NCI-H82 (cell line): Measurements from ENCODE around the gene CBLL1.

Experiments
- DNase-seq: peaks from one replicate; lab custom pipeline; 2025; lab: John Stamatoyannopoulos, UW

Gene CBLL1

DNA sequence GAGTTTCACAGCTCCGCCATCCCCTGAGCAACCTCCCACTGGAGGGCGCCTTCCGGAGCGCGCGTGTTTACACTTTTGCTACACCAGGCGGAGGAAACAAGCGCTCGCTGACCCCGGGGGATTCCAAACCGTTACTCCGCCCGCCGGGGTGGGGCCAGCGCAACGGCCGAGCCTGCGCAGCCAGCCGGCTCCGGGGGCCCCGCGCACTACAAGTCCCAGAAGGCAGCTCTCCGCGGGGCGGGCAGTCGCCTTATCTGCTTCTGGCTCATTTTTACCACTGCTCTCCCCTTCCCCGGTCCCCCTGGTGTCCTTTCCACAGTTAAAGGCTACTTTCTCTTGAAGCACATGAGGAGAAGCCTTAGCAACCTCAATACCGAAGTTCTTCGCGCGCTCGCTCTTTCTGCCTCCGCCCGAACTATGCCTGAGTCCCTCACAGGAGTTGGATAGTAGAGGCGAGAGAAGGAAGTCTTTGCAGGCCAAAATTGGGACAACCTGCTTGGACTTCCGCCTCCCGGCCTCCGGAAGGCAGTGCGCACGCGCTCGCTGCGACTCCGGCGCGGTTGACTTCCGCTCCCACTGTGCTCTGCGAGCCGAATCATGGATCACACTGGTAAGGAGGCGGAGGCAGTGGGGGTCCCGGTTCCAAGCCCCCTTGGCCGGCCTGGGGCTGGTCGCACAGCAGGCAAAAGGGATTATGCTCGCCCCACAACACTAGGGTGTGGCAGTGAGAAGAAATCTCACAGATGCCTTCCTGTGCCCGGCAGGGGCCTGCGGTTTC is at the start of gene CBLL1:
TSS of gene CBLL1 (plus strand) at position 576 of the 778 bp plus-strand sequence. CDS start at position 598, 22 bp downstream.
- peak; percentile 98 for DNase-seq

DNA sequence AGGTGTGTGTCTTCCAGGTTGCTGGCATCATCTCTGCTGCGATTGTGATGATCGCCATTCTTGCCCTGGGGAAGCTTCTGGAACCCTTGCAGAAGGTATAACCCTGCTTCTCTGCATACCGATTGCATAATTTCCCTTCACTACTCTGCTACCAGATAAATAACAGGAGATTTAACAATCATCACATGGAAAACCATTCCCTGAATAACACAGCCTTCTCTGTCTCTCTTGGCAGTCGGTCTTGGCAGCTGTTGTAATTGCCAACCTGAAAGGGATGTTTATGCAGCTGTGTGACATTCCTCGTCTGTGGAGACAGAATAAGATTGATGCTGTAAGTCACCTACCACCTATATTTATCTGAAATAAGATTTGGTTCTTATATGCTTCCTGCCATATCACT is 49.6 kb upstream of the CBLL1 start:
- DNase-seq = no peak

GRCh38 chr7:107696330-107696946 is 47.5 kb upstream of the CBLL1 start:
- no peak for DNase-seq

- peak; percentile 92 for DNase-seq
Measured at GRCh38 chr7:107697321-107698049, 46.5 kb upstream of the CBLL1 start.

GRCh38 chr7:107700570-107700969 is 43.4 kb upstream of the CBLL1 start:
- DNase-seq = no peak

GRCh38 chr7:107701191-107701590 is 42.8 kb upstream of the CBLL1 start:
- no peak for DNase-seq

GRCh38 chr7:107703219-107703618 is 40.7 kb upstream of the CBLL1 start:
- no peak for DNase-seq

DNA sequence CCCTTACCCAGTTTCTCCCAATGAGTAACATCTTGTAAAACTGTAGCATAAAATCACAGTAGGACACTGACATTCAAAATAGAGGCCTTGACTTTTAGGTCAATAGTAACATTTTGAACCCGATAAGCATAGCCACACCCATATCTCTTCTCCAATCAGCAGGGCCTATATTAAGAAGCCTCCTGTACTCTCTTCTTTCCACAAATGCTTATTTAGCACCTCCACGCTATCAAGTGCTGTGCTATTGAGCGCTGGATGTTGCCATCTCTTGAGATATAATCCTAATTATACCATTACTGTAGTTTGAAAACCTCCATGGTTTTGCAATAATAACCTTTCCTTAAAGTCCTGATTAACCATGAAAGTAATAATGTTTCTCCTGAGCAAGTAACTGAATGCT is 40.1 kb upstream of the CBLL1 start:
- no peak for DNase-seq

- DNase-seq = no peak
Measured at GRCh38 chr7:107708956-107709355, 35.0 kb upstream of the CBLL1 start.

- DNase-seq = no peak
Measured at GRCh38 chr7:107711301-107711700, 32.6 kb upstream of the CBLL1 start.

- no peak for DNase-seq
Measured at GRCh38 chr7:107712025-107712424, 31.9 kb upstream of the CBLL1 start.

DNA sequence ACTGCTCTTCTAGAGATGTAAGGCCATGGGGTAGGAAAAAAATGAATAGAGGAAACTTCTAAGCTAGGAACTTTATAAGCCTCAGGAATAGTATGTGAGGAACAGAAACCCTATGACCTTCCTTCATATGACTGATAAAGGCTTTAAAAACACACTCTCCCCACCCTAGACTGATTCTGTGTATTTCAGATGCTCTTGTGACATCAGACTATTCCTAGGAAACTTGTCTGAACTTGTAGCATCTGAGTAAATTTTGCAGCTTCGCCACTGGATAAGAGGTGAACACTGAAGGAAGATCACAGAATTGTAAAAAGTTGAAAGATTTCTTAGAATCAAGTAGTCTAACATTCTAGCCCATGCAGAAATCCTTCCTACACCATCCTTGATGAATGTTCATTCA is 31.0 kb upstream of the CBLL1 start:
- DNase-seq = no peak

DNA sequence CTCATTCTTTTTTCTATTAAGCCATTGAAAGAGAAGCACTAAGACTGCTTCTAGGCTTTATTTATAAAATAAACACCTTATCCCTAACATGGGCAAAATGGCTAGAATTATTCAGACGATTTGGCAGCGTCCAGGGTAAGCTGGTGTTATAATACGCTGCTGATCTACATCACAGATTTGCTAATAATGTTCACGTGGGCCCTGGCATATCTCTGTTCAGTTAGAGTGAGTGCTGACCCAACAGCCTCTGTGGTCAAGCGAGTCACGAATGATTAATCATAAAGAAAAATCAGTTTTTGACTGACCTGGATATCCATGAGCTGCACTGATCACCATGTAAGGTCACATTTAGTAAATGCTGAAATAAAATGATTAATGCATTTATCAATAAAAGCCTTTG is 28.4 kb upstream of the CBLL1 start:
- no peak for DNase-seq

DNA sequence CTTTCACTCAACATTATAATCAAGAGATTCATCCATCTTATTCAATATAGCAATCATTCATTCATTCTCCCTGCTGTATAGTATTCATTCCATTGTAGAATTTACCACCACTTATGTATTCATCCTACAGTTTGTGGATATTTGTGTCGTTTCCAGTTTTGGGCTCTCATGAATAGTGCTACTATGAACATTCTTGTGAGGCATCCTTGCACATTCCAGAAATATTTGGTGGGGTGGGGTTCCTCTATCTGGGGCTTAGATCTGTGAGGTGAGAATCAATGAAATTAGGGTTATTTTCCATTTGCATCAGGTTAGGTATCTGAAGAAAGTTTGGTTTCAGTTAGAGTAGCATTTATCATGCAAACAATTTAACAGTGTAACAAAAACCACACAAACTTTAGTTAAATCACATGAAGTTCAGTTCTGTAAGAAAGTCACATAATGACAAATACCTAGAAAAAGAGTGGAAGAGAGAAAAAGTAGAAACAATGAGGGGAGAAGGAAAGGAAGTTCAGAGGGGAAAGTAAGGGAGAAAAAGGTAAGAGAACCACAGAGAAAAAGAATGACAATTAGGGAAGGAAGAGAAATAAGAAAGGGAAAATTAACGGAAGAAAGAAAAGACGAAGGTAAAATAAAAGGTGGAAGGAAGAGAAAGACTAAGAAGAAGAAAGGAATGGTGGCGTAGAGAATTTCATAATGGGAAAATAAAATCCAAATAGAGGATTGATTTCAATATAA is 25.3 kb upstream of the CBLL1 start:
- no peak for DNase-seq

GRCh38 chr7:107721286-107721685 is 22.7 kb upstream of the CBLL1 start:
- no peak for DNase-seq

GRCh38 chr7:107723255-107723654 is 20.7 kb upstream of the CBLL1 start:
- no peak for DNase-seq

DNA sequence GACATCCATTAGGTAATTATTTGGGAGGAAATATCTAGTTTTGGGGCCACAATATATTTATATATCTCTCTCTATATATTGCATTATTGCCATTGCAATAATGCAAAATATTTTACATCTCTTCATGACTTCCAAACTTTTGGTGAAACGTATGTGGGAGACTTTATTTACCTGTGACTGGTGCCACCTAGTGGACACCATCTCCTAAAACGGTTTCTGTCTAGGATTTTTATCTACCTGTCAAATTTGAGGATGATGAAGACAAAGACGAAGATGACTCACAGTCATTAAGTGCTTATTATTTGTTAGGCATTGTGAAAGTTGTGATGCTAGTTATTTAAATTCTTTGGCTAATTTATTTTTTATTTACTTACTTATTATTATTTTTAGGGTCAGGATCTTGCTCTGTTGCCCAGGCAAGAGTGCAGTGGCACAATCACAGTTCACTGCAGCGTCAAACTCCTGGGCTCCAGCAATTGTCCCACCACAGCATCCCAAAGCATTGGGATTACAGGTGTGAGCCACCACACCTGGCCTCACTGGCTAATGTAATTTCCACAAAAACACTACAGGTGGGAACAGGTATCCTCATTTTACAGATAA is 18.7 kb upstream of the CBLL1 start:
- peak; percentile 73 for DNase-seq

DNA sequence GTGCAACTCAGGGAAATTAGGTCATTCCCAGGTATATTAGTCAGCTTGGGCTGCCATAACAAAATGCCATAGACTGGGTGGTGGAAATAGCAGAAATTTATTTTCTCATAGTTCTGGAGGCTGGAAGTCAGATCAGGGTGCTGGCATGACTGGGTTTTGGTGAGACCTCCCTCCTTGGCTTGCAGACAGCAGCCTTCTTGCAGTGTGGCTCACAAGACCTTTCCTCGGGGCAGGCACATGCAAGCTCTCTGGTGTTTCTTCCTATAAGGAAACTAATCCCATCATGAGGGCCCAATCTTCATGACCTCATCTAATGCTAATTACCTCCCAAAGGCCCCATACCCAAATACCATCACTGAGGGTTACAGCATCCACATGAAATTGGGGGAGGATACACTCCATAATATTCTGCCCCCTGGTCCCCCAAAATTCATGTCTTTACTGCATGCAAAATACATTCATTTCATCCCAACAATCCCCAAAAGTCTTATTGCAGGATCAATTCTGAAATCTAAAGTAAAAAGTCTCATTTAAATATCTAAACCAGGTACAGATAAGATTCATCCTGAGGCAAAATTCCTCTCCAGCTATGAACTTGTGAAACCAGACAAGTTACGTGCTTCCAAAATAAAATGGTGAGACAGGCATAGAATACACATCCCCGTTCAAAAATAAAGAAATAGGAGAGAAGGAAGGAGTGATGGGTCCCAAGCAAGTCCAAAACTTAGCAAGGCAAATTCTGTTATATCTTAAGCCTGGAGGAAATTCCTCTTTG is 17.4 kb upstream of the CBLL1 start:
- DNase-seq = peak; percentile 53

GRCh38 chr7:107728276-107728675 is 15.7 kb upstream of the CBLL1 start:
- peak; percentile 57 for DNase-seq

DNA sequence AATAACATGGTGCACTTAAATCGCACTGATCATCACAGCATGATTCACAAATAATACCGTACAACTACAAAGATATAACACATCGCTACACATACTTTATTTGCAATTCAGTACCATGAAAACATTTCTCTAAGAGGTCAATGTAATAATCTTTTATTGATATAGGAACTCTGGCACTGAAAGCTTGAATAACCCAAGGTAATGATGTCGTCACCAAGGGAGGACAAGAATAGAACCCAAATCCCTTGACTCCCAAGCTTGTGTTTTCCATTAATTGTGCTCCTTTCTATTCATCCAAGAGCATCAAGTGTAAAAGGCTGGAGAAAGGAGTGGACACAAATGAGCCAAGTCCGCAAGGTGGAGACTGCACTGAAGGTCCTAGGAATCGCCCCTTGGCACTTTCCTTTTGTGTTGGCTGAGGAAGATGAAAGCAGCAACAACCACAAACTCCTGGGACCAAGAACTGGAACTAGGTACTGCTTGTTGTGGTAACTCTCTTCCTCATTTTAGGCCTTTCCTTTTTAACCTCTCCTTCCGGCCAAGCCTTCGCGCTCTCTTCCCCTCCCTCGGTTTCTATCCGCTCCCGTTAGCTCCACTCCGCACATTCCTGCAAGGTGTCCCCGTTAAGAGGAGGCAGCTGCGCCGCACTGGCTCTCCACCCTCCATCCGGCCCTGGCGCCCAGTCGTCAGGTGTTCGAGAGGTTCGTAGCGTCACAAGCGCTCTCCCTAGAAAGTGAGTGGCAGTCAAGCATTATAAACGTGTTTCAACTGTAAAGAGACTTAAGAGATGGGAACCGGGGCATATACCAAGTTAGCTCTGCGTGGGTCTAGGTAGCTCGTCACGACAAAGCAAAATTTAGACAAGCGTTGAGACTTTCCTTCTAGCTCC is 1.0 kb upstream of the CBLL1 start:
- peak; percentile 90 for DNase-seq
